Kidney epithelial cell (primary cell): ENCODE measurements around the gene RBM19. TPM values are rescaled to one million over a fixed set of nuclear protein-coding genes. Genes with fewer than 3 reads are reported as not detected.

Experiments used
- DNase-seq: peaks from one replicate; pipeline ENCODE4 v3.0.0-alpha.2; 2010; ENCODE audit warnings: low read depth
- H3K27me3 ChIP-seq: 2 replicates; pipeline ENCODE4 v1.6.0; 2011; ENCODE audit warnings: low read length; ENCODE audit not compliant: control insufficient read depth, insufficient read depth
- H3K36me3 ChIP-seq: 2 replicates; pipeline ENCODE4 v1.5.1; 2011; ENCODE audit warnings: low read length; ENCODE audit not compliant: control insufficient read depth, insufficient read depth
- H3K4me3 ChIP-seq: 2 replicates; pipeline ENCODE4 v1.5.1; 2011; ENCODE audit warnings: low read depth, mild to moderate bottlenecking, control low read depth, low read length
- CTCF ChIP-seq: IDR thresholded peaks from 2 replicates; pipeline ENCODE4 v1.5.1; 2011; ENCODE audit warnings: mild to moderate bottlenecking, moderate library complexity, low read length, control low read depth, inconsistent platforms; ENCODE audit not compliant: insufficient read depth, poor library complexity, severe bottlenecking
- total RNA-seq: library from RNA; depleted of rRNA; stranded (reverse); fragments of >200 nt; gene quantifications from 2 replicates; pipeline ENCODE4 v1.2.3, GENCODE V29; 2015

RBM19 gene
- total RNA-seq, 1 donor from 2014 or later, result 30.9 TPM

GRCh38 chr12:113841786-113842185, 124.3 kb downstream of the RBM19 start:
- no peaks in the 10 kb centered on the region for H3K27me3 ChIP-seq
- DNase-seq, result no peak
- TF ChIP-seq CTCF, result no peak

GRCh38 chr12:113840401-113841042, 125.6 kb downstream of the RBM19 start:
- no peak overlapping the region for H3K4me3 ChIP-seq
- no peaks in the 10 kb centered on the region for H3K36me3 ChIP-seq
- TF ChIP-seq CTCF, result no peak
- H3K27me3 ChIP-seq, result no peaks in the 10 kb centered on the region
- DNase-seq, result no peak

More at GRCh38 chr12:113841786-113842185, 124.3 kb downstream of the RBM19 start:
- Histone ChIP-seq H3K36me3 (no peaks in the 10 kb centered on the region), H3K4me3 (no peak overlapping the region)

GRCh38 chr12:113838896-113839295, 127.2 kb downstream of the RBM19 start:
- DNase-seq, result no peak
- TF ChIP-seq CTCF, result no peak
- Histone ChIP-seq H3K27me3 (no peaks in the 10 kb centered on the region), H3K36me3 (no peaks in the 10 kb centered on the region), H3K4me3 (no peak overlapping the region)

GRCh38 chr12:113837528-113838296, 128.4 kb downstream of the RBM19 start:
- DNase-seq, result no peak
- no peaks in the 10 kb centered on the region for H3K27me3 ChIP-seq
- no peaks in the 10 kb centered on the region for H3K36me3 ChIP-seq
- H3K4me3 ChIP-seq, result no peak overlapping the region
- peak; percentile 29 for TF ChIP-seq CTCF

GRCh38 chr12:113837084-113837483, 129.0 kb downstream of the RBM19 start:
- DNase-seq, result no peak
- TF ChIP-seq CTCF, result no peak
- no peaks in the 10 kb centered on the region for H3K36me3 ChIP-seq
- no peaks in the 10 kb centered on the region for H3K27me3 ChIP-seq
- no peak overlapping the region for H3K4me3 ChIP-seq

GRCh38 chr12:113835896-113836295, 130.2 kb downstream of the RBM19 start:
- TF ChIP-seq CTCF, result no peak
- DNase-seq, result no peak
- Histone ChIP-seq H3K27me3 (no peaks in the 10 kb centered on the region), H3K4me3 (no peak overlapping the region), H3K36me3 (no peaks in the 10 kb centered on the region)
